ENCODE measurements around the gene FCN2. TPM values are rescaled to one million over a fixed set of nuclear protein-coding genes. Genes with fewer than 3 reads are reported as not detected.

Gene FCN2
- total RNA-seq, 1 experiment from 2014 or later, result not detected

DNA sequence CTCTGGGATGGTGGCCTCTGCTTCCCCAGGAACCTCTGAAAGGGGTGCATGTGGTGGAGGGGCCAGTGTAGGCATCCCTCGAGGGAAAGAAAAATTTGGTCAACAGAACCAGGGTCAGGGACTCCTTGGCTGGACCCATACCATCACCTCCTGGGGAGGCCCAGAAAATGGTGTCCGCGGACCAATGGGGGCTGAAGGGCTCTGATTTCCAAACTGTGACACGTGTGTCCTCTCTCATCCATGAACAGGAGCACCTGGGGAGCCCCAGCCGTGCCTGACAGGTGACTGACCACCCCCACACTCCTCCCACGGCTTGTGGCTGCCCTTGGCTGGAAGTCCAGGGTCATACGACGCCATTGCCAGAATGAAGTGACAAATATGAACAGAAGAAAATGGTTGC, 3.9 kb downstream of the FCN2 start (continued):
- TF ChIP-seq RAD21 (IDR thresholded peaks at IDR 0.05; ENCODE audit: low read depth) (no peak), SIN3A (IDR thresholded peaks at IDR 0.05; ENCODE audit: low read depth) (no peak)

DNA sequence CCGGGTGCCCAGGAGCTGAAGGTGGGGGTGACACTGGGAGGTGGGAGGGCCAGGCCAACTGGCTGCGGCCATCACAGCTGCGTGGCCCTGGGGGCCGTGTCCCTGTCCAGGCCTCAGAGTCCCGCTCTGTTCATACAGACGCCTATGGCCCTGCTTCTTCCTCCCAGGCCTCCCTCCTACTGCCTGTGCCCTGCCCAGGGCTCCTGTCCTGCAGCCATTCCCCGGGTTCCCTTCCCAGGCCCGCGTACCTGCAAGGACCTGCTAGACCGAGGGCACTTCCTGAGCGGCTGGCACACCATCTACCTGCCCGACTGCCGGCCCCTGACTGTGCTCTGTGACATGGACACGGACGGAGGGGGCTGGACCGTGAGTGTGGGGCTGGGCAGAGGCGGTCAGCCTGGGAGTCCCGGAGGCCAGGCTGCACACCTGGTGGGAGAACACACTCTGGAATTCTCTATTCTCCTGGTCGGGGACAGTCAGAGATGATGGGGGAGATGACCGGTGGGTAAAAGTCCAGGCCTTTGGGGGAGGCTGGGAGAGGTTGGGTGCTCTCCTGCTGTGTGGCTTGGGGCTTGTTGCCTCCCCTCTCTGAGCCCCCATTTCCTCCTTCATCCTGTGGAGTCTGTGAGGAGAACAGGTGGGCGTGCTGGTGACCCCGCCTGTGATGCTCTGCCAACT, 4.5 kb downstream of the FCN2 start:
- no peak for DNase-seq (ENCODE audit: low read depth, low spot score)
- Histone ChIP-seq H3K27me3 (ENCODE audit: insufficient read depth, low read length) (no peaks in the 10 kb centered on the region), H3K79me2 (ENCODE audit: insufficient read depth, low read length) (no peaks in the 10 kb centered on the region), H3K4me1 (ENCODE audit: control insufficient read depth in 1 of 2, insufficient read depth in 2 of 2, low read length in 2 of 2) (no peaks in the 10 kb centered on the region), H3K9me3 (ENCODE audit: control insufficient read depth in 1 of 2, insufficient read depth in 1 of 2, low read depth in 1 of 2, low read length in 2 of 2) (no peaks in the 10 kb centered on the region), H4K20me1 (ENCODE audit: insufficient read depth) (no peaks in the 10 kb centered on the region), H3K36me3 (ENCODE audit: control insufficient read depth in 1 of 2, insufficient read depth in 2 of 2, low read length in 2 of 2) (no peaks in the 10 kb centered on the region), H3K4me3 (replicated peaks in 1 of 2; ENCODE audit: low read depth in 1 of 2, low read length in 2 of 2) (no peak overlapping the region), H3K9me2 (ENCODE audit: insufficient read depth) (no peaks in the 10 kb centered on the region), H2AFZ (ENCODE audit: low read depth, low read length, poor library complexity, severe bottlenecking) (no peak overlapping the region), H3K9ac (ENCODE audit: low read length) (no peak overlapping the region), H3K4me2 (ENCODE audit: low read length) (no peak overlapping the region), H3K27ac (ENCODE audit: low read depth, low read length) (no peak overlapping the region)
- intact Hi-C loops (cut with micrococcal nuclease), result no loop called here
- POLR2A ChIA-PET, result no interaction called here
- CTCF ChIA-PET, result no interaction called here
- BruUV-seq (replicated peaks), result no TSS peak
- no peak for TF ChIP-seq YY1 (IDR thresholded peaks at IDR 0.05; ENCODE audit: extremely low read depth, insufficient replicate concordance, low read depth, low read length)
- no peak for TF ChIP-seq RAD21 (IDR thresholded peaks at IDR 0.05; ENCODE audit: low read depth)
- TF ChIP-seq POLR2A (IDR thresholded peaks at IDR 0.05; ENCODE audit: borderline replicate concordance, extremely low read depth, insufficient read depth, insufficient read length), result no peak
- no peak for TF ChIP-seq JUND (IDR thresholded peaks at IDR 0.05)
- no peak for TF ChIP-seq FOSL1 (IDR thresholded peaks at IDR 0.05; ENCODE audit: low read depth)
- TF ChIP-seq, protein P1, sequence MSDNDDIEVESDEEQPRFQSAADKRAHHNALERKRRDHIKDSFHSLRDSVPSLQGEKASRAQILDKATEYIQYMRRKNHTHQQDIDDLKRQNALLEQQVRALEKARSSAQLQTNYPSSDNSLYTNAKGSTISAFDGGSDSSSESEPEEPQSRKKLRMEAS (IDR thresholded peaks at IDR 0.05), result no peak
- no peak for TF ChIP-seq CEBPB (IDR thresholded peaks at IDR 0.05; ENCODE audit: low read depth)
- TF ChIP-seq, protein P2, sequence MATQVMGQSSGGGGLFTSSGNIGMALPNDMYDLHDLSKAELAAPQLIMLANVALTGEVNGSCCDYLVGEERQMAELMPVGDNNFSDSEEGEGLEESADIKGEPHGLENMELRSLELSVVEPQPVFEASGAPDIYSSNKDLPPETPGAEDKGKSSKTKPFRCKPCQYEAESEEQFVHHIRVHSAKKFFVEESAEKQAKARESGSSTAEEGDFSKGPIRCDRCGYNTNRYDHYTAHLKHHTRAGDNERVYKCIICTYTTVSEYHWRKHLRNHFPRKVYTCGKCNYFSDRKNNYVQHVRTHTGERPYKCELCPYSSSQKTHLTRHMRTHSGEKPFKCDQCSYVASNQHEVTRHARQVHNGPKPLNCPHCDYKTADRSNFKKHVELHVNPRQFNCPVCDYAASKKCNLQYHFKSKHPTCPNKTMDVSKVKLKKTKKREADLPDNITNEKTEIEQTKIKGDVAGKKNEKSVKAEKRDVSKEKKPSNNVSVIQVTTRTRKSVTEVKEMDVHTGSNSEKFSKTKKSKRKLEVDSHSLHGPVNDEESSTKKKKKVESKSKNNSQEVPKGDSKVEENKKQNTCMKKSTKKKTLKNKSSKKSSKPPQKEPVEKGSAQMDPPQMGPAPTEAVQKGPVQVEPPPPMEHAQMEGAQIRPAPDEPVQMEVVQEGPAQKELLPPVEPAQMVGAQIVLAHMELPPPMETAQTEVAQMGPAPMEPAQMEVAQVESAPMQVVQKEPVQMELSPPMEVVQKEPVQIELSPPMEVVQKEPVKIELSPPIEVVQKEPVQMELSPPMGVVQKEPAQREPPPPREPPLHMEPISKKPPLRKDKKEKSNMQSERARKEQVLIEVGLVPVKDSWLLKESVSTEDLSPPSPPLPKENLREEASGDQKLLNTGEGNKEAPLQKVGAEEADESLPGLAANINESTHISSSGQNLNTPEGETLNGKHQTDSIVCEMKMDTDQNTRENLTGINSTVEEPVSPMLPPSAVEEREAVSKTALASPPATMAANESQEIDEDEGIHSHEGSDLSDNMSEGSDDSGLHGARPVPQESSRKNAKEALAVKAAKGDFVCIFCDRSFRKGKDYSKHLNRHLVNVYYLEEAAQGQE (IDR thresholded peaks at IDR 0.05; ENCODE audit: low read depth), result no peak
- no peak for TF ChIP-seq ZFX (IDR thresholded peaks at IDR 0.05)
- TF ChIP-seq, protein P3, sequence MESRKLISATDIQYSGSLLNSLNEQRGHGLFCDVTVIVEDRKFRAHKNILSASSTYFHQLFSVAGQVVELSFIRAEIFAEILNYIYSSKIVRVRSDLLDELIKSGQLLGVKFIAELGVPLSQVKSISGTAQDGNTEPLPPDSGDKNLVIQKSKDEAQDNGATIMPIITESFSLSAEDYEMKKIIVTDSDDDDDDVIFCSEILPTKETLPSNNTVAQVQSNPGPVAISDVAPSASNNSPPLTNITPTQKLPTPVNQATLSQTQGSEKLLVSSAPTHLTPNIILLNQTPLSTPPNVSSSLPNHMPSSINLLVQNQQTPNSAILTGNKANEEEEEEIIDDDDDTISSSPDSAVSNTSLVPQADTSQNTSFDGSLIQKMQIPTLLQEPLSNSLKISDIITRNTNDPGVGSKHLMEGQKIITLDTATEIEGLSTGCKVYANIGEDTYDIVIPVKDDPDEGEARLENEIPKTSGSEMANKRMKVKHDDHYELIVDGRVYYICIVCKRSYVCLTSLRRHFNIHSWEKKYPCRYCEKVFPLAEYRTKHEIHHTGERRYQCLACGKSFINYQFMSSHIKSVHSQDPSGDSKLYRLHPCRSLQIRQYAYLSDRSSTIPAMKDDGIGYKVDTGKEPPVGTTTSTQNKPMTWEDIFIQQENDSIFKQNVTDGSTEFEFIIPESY (IDR thresholded peaks at IDR 0.05; ENCODE audit: extremely low read depth, insufficient replicate concordance, low read length), result no peak
- no peak for TF ChIP-seq SRF (IDR thresholded peaks at IDR 0.05; ENCODE audit: low read depth)
- no peak for TF ChIP-seq ELF1 (IDR thresholded peaks at IDR 0.05; ENCODE audit: borderline replicate concordance, low read depth)
- TF ChIP-seq, protein P4, sequence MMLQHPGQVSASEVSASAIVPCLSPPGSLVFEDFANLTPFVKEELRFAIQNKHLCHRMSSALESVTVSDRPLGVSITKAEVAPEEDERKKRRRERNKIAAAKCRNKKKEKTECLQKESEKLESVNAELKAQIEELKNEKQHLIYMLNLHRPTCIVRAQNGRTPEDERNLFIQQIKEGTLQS (IDR thresholded peaks at IDR 0.05), result no peak
- TF ChIP-seq EGR1 (IDR thresholded peaks at IDR 0.05; ENCODE audit: low read depth), result no peak
- TF ChIP-seq SIN3A (IDR thresholded peaks at IDR 0.05; ENCODE audit: low read depth), result no peak
- TF ChIP-seq, protein P5, sequence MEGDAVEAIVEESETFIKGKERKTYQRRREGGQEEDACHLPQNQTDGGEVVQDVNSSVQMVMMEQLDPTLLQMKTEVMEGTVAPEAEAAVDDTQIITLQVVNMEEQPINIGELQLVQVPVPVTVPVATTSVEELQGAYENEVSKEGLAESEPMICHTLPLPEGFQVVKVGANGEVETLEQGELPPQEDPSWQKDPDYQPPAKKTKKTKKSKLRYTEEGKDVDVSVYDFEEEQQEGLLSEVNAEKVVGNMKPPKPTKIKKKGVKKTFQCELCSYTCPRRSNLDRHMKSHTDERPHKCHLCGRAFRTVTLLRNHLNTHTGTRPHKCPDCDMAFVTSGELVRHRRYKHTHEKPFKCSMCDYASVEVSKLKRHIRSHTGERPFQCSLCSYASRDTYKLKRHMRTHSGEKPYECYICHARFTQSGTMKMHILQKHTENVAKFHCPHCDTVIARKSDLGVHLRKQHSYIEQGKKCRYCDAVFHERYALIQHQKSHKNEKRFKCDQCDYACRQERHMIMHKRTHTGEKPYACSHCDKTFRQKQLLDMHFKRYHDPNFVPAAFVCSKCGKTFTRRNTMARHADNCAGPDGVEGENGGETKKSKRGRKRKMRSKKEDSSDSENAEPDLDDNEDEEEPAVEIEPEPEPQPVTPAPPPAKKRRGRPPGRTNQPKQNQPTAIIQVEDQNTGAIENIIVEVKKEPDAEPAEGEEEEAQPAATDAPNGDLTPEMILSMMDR (IDR thresholded peaks at IDR 0.05 in 2 of 3, conservative IDR thresholded peaks at IDR 0.05 in 1 of 3; ENCODE audit: borderline replicate concordance in 1 of 3, insufficient read depth in 1 of 3, low read depth in 2 of 3, low read length in 2 of 3), result no peak
- no peak for TF ChIP-seq SP1 (IDR thresholded peaks at IDR 0.05; ENCODE audit: low read depth)
- RAD21 ChIA-PET (ENCODE audit: low non-redundant PET in 1 of 2, low total read pairs in 2 of 2, uncharacterized antibody in 2 of 2, unreplicated experiment in 2 of 2), result no interaction called here
- no peak for ATAC-seq
